DND-41 (cell line): Measurements from ENCODE around the gene ACAD10.

Experiments used
- CTCF ChIP-seq: IDR thresholded peaks from 2 replicates; pipeline ENCODE4 v1.5.1; 2012; ENCODE audit warnings: borderline replicate concordance, low read length, moderate library complexity, mild to moderate bottlenecking; ENCODE audit not compliant: poor library complexity, severe bottlenecking; ENCODE audit errors: extremely low read depth
- EZH2 ChIP-seq: IDR thresholded peaks from 3 replicates; pipeline ENCODE4 v1.6.1; 2012; ENCODE audit warnings: borderline replicate concordance, low read depth, mild to moderate bottlenecking, moderate library complexity, low read length, inconsistent platforms; ENCODE audit not compliant: severe bottlenecking

- TF ChIP-seq CTCF, result no peak
- TF ChIP-seq EZH2, result no peak
Observed at GRCh38 chr12:111656016-111656415, 29.8 kb upstream of the ACAD10 start.
